Endothelial cell (in vitro differentiated cells): ENCODE data around the gene STX17. TPM values are rescaled to one million over a fixed set of nuclear protein-coding genes. Genes with fewer than 3 reads are reported as not detected.

Experiments used
- DNase-seq: peaks from one replicate; pipeline ENCODE4 v3.0.0; 2021; ENCODE audit warnings: low spot score
- H3K27ac Mint-ChIP-seq: one replicate; pipeline ENCODE4 v1.8.0; 2021; ENCODE audit warnings: mixed read lengths, inconsistent platforms; ENCODE audit not compliant: unreplicated experiment
- H3K27me3 Mint-ChIP-seq: one replicate; pipeline ENCODE4 v1.8.0; 2021; ENCODE audit warnings: mild to moderate bottlenecking, moderate library complexity, mixed read lengths, inconsistent platforms; ENCODE audit not compliant: unreplicated experiment
- H3K36me3 Mint-ChIP-seq: one replicate; pipeline ENCODE4 v1.8.0; 2021; ENCODE audit warnings: mild to moderate bottlenecking, low read depth, mixed read lengths, inconsistent platforms; ENCODE audit not compliant: unreplicated experiment
- H3K4me1 Mint-ChIP-seq: one replicate; pipeline ENCODE4 v1.8.0; 2021; ENCODE audit warnings: mild to moderate bottlenecking, mixed read lengths, inconsistent platforms; ENCODE audit not compliant: unreplicated experiment
- H3K4me3 Mint-ChIP-seq: one replicate; pipeline ENCODE4 v1.8.0; 2021; ENCODE audit warnings: mild to moderate bottlenecking, mixed read lengths, inconsistent platforms; ENCODE audit not compliant: unreplicated experiment
- H3K9me3 Mint-ChIP-seq: one replicate; pipeline ENCODE4 v1.8.0; 2021; ENCODE audit warnings: mixed read lengths, inconsistent platforms; ENCODE audit not compliant: unreplicated experiment
- total RNA-seq: library from RNA; stranded (reverse); fragmentation: NEBNext Ultra II Directional; extraction: Animal tissue kit (Norgen Biotek cat#: 25700); gene quantifications from one replicate; pipeline ENCODE4 v1.2.1, GENCODE V29; 2021; ENCODE audit not compliant: unreplicated experiment
- TF ChIP-seq, protein P1 (sequence below): fragments of 200-600 bp; sonication (generic); IDR thresholded peaks from one replicate; pipeline ENCODE4 v1.5.0; 2021; ENCODE audit warnings: antibody characterized with exemption; ENCODE audit not compliant: unreplicated experiment

STX17 gene
- total RNA-seq, 1 donor from 2014 or later, result 28.5 TPM

GRCh38 chr9:99948482-99948881 is 42.0 kb downstream of the STX17 start:
- Mint-ChIP-seq H3K9me3 (no peaks in the 10 kb centered on the region), H3K4me3 (no peak overlapping the region), H3K27me3 (no peaks in the 10 kb centered on the region), H3K4me1 (no peaks in the 10 kb centered on the region), H3K36me3 (no peaks in the 10 kb centered on the region), H3K27ac (no peak overlapping the region)
- DNase-seq, result no peak
- TF ChIP-seq, protein P1, sequence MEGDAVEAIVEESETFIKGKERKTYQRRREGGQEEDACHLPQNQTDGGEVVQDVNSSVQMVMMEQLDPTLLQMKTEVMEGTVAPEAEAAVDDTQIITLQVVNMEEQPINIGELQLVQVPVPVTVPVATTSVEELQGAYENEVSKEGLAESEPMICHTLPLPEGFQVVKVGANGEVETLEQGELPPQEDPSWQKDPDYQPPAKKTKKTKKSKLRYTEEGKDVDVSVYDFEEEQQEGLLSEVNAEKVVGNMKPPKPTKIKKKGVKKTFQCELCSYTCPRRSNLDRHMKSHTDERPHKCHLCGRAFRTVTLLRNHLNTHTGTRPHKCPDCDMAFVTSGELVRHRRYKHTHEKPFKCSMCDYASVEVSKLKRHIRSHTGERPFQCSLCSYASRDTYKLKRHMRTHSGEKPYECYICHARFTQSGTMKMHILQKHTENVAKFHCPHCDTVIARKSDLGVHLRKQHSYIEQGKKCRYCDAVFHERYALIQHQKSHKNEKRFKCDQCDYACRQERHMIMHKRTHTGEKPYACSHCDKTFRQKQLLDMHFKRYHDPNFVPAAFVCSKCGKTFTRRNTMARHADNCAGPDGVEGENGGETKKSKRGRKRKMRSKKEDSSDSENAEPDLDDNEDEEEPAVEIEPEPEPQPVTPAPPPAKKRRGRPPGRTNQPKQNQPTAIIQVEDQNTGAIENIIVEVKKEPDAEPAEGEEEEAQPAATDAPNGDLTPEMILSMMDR, result no peak

GRCh38 chr9:99948896-99949295 is 42.4 kb downstream of the STX17 start:
- H3K9me3 Mint-ChIP-seq, result no peaks in the 10 kb centered on the region
- DNase-seq, result no peak
- TF ChIP-seq, protein P1, result no peak
- no peak overlapping the region for H3K27ac Mint-ChIP-seq
- no peaks in the 10 kb centered on the region for H3K27me3 Mint-ChIP-seq
- H3K36me3 Mint-ChIP-seq, result no peaks in the 10 kb centered on the region
- H3K4me3 Mint-ChIP-seq, result no peak overlapping the region
- H3K4me1 Mint-ChIP-seq, result no peaks in the 10 kb centered on the region

- no peaks in the 10 kb centered on the region for H3K36me3 Mint-ChIP-seq
- no peak overlapping the region for H3K4me3 Mint-ChIP-seq
- TF ChIP-seq, protein P1, result no peak
Observed at GRCh38 chr9:99953861-99954507, 47.5 kb downstream of the STX17 start.

DNA sequence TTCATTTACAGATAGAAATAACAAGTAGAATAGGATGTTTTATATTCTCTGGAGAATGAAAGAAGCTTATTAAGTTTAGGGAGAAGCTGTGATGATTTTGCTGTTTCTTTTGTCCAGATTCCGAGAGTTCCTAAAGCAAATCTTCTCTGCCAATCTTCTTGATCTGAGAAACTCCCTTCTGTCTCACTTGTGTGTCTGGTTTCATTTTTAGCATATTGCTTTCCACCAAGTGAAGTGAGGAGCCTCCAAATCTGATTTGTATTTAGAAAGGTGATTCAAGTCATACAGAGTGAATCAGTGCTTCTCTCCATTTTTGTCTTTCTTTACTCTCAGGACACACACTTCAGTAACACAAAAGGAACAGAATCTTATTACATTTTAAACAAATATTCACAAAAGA is 48.4 kb downstream of the STX17 start:
- Mint-ChIP-seq H3K27ac (no peak overlapping the region), H3K36me3 (no peaks in the 10 kb centered on the region), H3K27me3 (no peaks in the 10 kb centered on the region), H3K4me3 (no peak overlapping the region), H3K9me3 (no peaks in the 10 kb centered on the region), H3K4me1 (no peaks in the 10 kb centered on the region)
- TF ChIP-seq, protein P1, result no peak
- DNase-seq, result no peak

More at GRCh38 chr9:99953861-99954507, 47.5 kb downstream of the STX17 start:
- Mint-ChIP-seq H3K9me3 (no peaks in the 10 kb centered on the region), H3K27ac (no peak overlapping the region), H3K27me3 (no peaks in the 10 kb centered on the region), H3K4me1 (no peaks in the 10 kb centered on the region)
- DNase-seq, result no peak

DNA sequence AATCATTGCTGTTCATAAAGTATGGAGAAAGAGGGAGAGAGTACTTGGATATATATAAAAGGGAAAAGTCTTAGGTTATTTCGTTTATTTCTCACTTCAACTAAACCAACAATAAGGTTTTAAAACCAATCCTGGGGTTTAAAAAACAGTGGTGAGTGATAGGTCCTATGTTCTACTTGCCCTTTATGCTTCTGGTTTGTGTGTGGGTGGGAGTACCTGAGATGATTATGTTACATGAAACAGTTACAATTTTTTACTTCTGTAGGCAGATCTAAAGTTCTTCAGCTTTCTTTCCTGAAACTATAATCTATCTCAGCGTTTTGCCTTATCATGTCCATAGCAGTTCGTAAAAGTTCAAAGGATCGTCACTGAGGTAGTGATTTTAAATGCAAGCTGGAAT is 49.2 kb downstream of the STX17 start:
- TF ChIP-seq, protein P1, result no peak
- DNase-seq, result no peak

More for the DNA sequence above, 49.2 kb downstream of the STX17 start:
- H3K4me1 Mint-ChIP-seq, result no peaks in the 10 kb centered on the region
- H3K27ac Mint-ChIP-seq, result no peak overlapping the region
- no peak overlapping the region for H3K4me3 Mint-ChIP-seq
- H3K9me3 Mint-ChIP-seq, result no peaks in the 10 kb centered on the region
- H3K27me3 Mint-ChIP-seq, result no peaks in the 10 kb centered on the region
- no peaks in the 10 kb centered on the region for H3K36me3 Mint-ChIP-seq
